Islet of Langerhans (tissue), 1 donor: ENCODE measurements around the gene IL10RB.
"Not testable (repeated sequence)": the region's sequence is repeated elsewhere in the genome, so short reads cannot be mapped to it uniquely, and the experiment has no call there.

Experiments used
- FAIRE-seq: peaks from one replicate; lab custom pipeline; 2011; peaks lifted over from hg19 to GRCh38; lab: Jason Lieb, UNC

IL10RB gene

DNA sequence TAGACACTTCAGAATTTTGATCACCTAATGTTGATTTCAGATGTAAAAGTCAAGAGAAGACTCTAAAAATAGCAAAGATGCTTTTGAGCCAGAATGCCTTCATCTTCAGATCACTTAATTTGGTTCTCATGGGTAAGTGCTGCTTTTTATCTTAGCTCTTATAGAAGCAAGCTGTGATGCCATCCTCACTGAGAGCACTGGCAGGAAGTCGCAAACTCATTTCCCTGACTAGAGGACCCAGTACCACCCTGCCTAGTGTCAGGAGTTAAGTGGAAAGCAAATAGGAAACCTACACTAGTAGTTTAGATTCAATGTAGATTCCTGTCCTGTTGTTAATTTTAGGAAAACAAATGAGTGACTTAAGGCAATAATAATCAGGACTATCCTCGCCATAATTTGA is 24.3 kb upstream of the IL10RB start:
- no peak for FAIRE-seq

- not testable (repeated sequence) for FAIRE-seq
Observed at GRCh38 chr21:33242846-33243245, 23.3 kb upstream of the IL10RB start.

GRCh38 chr21:33244082-33244778 is 21.9 kb upstream of the IL10RB start:
- no peak for FAIRE-seq

DNA sequence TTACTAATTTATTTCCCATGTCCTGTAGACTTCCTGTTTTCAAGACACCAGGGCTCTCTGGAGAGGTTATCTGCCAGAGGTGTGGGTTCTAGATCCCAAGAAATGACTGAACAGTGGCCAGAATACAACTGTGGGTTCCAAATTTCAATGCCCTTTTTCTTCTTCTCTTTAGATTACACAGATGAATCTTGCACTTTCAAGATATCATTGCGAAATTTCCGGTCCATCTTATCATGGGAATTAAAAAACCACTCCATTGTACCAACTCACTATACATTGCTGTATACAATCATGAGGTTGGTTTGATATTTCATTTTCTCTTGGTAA is 21.4 kb upstream of the IL10RB start:
- no peak for FAIRE-seq

DNA sequence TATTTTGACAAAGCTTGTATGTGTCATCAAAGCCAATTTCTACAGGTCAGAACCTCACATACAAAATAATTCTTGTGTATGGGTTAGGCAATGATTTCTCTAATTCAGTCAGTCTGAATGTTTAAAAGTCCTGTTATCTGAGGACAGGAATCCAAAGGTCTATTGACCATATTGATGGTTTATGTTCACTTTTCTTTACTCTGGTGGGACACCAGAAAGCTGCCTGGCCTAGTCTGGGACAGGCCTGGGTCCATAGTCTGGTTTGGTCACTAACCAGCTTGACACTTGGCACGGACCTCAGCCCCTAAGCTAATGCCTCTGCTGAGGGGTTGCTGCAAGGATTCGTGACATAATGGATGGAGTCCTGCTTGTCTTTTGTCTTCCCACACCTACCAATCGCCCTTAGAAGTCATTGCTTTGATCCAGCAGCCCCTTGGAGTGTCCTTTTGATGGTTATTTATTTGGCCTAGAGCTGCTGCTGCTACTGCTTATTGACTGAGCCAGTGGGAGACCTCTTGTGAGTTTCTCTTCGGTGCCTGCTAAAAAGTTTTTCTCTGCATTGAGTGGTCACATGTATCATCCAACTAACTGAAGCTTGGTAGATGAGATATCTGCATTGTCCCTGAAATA is 20.8 kb upstream of the IL10RB start:
- no peak for FAIRE-seq

GRCh38 chr21:33246506-33246905 is 19.7 kb upstream of the IL10RB start:
- no peak for FAIRE-seq

- FAIRE-seq: no peak
Observed at GRCh38 chr21:33246963-33247362, 19.2 kb upstream of the IL10RB start.

DNA sequence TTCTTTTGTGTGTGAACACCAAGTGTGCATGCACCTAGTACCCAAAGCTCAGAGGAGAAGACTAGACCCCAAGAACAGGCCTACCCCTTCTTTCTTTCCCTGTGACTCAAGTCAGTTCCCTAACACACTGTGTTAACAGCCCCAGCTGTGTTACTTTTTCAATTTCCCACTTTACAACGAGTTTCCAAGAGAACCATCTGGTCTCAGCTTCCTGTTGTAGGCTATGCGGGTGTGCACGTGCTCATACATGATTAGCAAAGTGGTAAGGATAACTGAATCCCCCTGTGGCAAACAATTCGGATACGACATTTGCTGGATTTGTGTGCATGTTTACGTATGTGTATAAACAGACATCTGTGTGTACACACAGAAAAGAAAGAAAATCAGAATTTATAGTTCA is 18.6 kb upstream of the IL10RB start:
- FAIRE-seq: no peak

GRCh38 chr21:33249331-33250002 is 16.7 kb upstream of the IL10RB start:
- FAIRE-seq: no peak

- no peak for FAIRE-seq
Observed at GRCh38 chr21:33251119-33251518, 15.0 kb upstream of the IL10RB start.

GRCh38 chr21:33253382-33253781 is 12.8 kb upstream of the IL10RB start:
- not testable (repeated sequence) for FAIRE-seq

GRCh38 chr21:33254766-33255165 is 11.4 kb upstream of the IL10RB start:
- no peak for FAIRE-seq

DNA sequence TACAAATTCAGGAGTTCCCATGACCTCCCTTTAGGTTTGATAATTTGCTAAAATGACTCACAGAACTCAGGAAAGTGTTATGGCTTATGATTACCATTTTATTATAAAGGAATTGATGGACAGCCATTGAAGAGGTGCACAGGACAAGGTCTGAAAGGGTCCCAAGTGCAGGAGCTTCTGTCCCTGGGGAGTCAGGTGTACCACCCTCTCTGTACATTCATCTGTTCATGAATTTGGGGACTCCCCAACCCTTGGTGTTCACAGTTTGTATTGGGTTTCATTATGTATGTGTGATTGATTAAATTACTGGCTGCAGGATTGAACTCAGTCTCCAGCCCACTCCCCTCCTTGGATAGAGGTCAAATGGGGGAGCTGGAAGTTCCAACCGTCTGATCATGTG is 10.8 kb upstream of the IL10RB start:
- no peak for FAIRE-seq

DNA sequence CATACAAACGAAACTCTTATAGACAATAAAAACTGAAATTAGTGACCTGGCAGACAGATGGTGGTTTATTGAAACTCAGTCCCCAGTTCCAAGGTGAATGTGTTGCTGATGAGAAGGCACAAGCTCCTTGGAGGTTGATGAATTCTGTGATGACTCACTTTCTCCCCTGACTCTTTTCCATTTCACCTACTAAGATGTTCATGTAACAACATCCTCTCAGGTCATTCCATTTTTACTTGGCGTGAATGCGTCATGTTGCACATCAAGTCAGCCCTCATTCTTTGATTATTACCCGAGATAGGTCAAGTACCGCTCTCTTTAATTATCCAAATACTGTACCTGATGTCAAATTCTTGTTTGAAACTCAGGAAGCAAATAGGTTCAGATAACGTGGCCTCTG is 10.1 kb upstream of the IL10RB start:
- FAIRE-seq: no peak

DNA sequence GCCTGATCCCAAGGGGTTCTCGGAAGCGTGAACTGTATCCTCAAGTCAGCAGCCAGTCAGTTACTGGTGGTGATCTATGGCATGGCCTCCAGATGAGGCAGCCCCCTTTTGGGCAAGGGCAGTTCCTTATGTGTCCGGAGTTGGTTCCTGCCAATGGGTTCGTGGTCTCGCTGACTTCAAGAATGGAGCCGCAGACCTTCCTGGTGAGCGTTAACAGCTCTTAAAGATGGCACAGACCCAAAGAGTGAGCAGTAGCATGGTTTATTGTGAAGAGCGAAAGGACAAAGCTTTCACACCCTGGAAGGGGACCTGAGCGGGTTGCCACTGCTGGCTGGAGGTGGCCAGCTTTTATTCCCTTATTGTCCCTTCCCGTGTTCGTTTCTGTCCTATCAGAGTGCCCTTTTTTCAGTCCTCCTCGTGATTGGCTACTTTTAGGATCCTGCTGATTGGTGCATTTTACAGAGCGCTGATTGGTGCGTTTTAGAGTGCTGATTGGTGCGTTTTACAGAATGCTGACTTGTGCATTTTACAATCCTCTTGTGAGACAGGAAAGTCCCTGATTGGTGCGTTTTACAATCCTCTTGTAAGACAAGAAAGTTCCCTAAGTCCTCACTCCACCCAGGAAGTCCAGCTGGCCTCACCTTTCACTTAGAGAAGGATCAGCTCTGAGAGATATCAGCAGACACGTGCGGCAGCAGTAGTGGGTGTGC is 8.9 kb upstream of the IL10RB start:
- no peak for FAIRE-seq

DNA sequence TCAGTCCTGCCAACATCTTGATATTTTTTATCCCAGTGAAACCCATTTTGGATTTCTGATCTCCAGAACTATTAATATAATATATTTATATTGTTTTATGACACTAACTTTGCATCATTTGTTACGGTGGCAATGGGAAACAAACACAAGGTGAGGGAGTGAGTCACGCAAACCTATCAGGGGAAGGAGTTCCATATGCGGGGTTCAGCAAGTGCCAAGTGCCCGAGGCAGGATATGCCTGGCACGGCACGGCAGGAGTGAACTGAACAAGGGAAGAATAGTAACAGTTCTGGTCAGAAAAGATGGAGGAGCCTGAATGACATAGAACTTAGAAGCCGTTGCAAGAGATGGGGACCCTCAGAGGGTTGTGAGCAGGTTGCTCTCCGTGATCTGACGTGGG is 7.7 kb upstream of the IL10RB start:
- no peak for FAIRE-seq

- FAIRE-seq: no peak
Observed at GRCh38 chr21:33259428-33259827, 6.7 kb upstream of the IL10RB start.

GRCh38 chr21:33259995-33260394 is 6.2 kb upstream of the IL10RB start:
- no peak for FAIRE-seq

- no peak for FAIRE-seq
Observed at GRCh38 chr21:33261635-33262034, 4.5 kb upstream of the IL10RB start.

DNA sequence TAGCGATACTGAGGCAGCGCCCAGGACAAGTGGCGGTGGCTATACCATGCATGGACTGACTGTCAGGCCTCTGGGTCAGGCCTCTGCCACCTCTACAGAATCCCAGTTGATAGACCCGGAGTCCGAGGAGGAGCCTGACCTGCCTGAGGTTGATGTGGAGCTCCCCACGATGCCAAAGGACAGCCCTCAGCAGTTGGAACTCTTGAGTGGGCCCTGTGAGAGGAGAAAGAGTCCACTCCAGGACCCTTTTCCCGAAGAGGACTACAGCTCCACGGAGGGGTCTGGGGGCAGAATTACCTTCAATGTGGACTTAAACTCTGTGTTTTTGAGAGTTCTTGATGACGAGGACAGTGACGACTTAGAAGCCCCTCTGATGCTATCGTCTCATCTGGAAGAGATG is 3.2 kb upstream of the IL10RB start:
- FAIRE-seq: no peak

DNA sequence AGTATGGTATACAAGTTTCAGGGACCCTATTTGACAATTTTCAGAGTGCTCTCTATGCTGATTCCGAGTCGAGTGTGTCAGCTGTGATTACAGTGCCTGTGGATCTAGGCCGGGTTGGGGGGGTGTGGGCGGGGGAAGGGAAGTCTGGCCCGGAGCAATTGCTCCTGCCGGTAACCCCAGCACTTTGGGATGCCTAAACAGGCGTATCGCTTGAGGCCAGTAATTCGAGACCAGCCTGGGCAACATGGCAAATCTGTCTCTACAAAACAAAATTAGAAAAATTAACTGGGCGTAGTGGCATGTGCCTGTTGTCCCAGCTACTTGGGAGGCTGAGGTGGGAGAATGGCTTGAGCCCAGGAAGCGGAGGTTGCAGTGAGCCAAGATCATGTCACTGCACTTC is 1.6 kb upstream of the IL10RB start:
- no peak for FAIRE-seq

DNA sequence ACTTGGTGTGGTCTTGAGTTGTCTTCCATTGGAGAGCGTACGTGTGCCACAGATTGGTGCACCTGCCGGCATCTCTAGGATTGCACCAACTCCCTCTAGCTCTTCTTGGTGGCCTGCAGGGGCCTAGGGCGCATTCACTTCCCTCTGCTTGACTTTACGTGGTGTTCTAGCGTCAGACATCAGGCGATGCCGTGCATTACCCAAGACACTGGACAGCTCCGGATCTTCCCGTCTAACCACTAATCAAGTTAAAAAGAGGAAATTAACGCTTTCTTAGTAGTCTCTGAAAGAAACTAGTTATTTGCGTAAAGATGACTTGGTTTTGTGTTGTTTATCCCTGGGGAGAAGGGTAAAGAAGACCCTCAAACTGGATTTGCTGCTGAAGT is 510 bp upstream of the IL10RB start:
- no peak for FAIRE-seq

DNA sequence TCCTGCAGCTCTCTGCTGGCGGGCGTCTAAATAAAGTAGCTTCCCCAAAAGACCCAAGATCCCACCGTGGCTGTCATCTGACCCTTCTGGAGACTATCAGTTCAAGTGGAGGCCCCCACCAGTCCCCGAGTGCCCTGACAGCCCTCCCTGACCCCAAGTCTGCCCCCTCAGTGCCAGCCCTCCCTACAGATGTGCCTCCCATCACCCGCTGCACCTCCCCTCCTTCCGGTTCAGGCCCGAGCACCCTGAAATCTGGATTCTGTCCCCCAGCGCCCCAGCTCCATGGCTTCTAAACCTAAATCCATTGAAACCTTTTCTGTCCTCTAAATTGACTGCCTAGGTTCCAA is 595 bp downstream of the IL10RB start:
- no peak for FAIRE-seq
